ENCODE data around the gene HPSE2. TPM values are rescaled to one million over a fixed set of nuclear protein-coding genes. Genes with fewer than 3 reads are reported as not detected.

Gene HPSE2
- total and polyA plus RNA-seq, 2 of the 8 experiments (the other 6 are each of a cell fraction or from before 2014, with no cell fraction given), result 0.41 to 0.58 TPM

DNA sequence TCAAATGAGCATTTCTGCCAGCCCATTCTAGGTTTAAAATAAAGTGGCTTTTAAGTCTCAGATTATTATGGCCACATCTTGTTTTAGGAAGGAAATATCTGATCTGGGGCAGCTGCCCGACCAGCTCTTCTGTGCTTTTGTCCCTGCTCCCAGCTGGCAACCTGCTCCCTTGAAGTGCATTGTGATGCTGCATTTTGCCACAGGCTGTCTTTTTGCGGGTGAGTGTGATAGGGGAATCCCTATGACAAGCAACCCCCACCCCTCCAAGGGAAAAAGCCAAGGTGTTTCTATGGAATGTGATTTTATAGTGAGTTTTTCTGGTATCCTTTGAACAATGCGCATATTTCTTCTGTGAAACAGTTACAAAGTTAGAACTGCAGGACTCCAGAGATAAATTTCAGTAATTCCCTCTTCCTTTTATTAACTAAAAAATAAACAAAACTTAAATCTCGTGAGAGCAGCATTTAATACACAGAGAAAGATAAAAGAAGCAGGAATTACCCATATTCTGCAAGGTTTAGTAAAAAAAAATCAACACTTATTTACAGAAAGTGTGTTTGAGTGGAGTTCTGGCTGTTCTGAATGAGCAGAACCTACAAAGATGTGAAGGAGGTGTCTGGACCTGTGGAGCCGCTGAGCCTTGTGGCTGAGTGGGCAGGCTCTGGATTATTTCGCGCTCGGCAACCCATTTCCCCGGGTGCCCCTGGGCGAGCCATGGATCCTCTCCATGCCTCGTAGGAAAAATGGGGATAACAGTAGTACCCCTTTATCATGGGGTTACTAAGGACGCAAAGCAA lies 778.8 kb downstream of the HPSE2 start:
- H3K4me2 ChIP-seq (ENCODE audit: insufficient read depth in 1 of 2, low read depth in 2 of 2, low read length in 2 of 2), result no peak overlapping the region; a peak in 1 of 4 replicates

More for the DNA sequence above, 778.8 kb downstream of the HPSE2 start:
- Histone ChIP-seq H2BK120ac (replicated peaks; ENCODE audit: low read depth, low read length) (no peak overlapping the region), H3K9ac (replicated peaks in 1 of 4; ENCODE audit: extremely low read depth in 1 of 4, low read depth in 3 of 4, low read length in 3 of 4) (no peak overlapping the region), H2BK15ac (ENCODE audit: low read length) (no peak overlapping the region), H3K4ac (replicated peaks; ENCODE audit: insufficient read length, low read depth, low read length) (no peak overlapping the region), H4K91ac (replicated peaks; ENCODE audit: insufficient read length, low read length) (peak overlapping the region; percentile 10), H2BK20ac (ENCODE audit: low read length) (no peak overlapping the region), H3K27ac (ENCODE audit: low read depth, low read length) (no peak overlapping the region), H3K23ac (ENCODE audit: insufficient read length) (no peak overlapping the region), H3K56ac (replicated peaks; ENCODE audit: insufficient read length, low read depth, low read length) (no peak overlapping the region), H3K4me1 (replicated peaks in 1 of 4; ENCODE audit: control insufficient read depth in 3 of 4, insufficient read depth in 4 of 4, low read length in 3 of 4) (peaks cover 5 to 14% (median 11%) of the 10 kb centered on the region in 4 experiments), H2BK12ac (ENCODE audit: low read depth, low read length) (no peak overlapping the region), H3K23me2 (ENCODE audit: low read depth, low read length) (no peaks in the 10 kb centered on the region), H2BK5ac (ENCODE audit: low read depth, low read length) (no peak overlapping the region), H3K4me3 (ENCODE audit: extremely low read depth in 1 of 4, insufficient read depth in 2 of 4, low read depth in 3 of 4, low read length in 4 of 4) (no peak overlapping the region), H4K8ac (ENCODE audit: extremely low read depth, insufficient read depth, low read length) (no peak overlapping the region), H3K36me3 (ENCODE audit: control insufficient read depth in 2 of 4, insufficient read depth in 4 of 4, low read length in 3 of 4) (no peaks in the 10 kb centered on the region), H3K9me3 (ENCODE audit: insufficient read depth in 2 of 2, low read depth in 1 of 2, low read length in 1 of 2) (no peaks in the 10 kb centered on the region), H4K5ac (ENCODE audit: insufficient read length, low read depth, low read length) (peak overlapping the region; percentile 57), H4K20me1 (replicated peaks in 1 of 2; ENCODE audit: control insufficient read depth in 1 of 2, insufficient read depth in 2 of 2, low read length in 2 of 2) (no peaks in the 10 kb centered on the region), H3K14ac (ENCODE audit: insufficient read length) (no peak overlapping the region), H3K79me2 (ENCODE audit: control insufficient read depth in 1 of 2, insufficient read depth in 2 of 2, low read length in 2 of 2) (no peaks in the 10 kb centered on the region), H2AFZ (ENCODE audit: low read length) (no peak overlapping the region), H3K27me3 (replicated peaks in 1 of 4; ENCODE audit: control insufficient read depth in 3 of 4, extremely low read depth in 1 of 4, insufficient read depth in 3 of 4, low read length in 3 of 4) (no peaks in the 10 kb centered on the region), H3K79me1 (ENCODE audit: low read depth, low read length) (no peaks in the 10 kb centered on the region), H2AK5ac (ENCODE audit: low read depth, low read length) (no peak overlapping the region), H3K18ac (ENCODE audit: extremely low read depth, low read length) (no peak overlapping the region; the same call in 1 of the 2 replicates)
- TF ChIP-seq RBBP5 (IDR thresholded peaks at IDR 0.05; ENCODE audit: borderline replicate concordance, low read depth, low read length) (no peak), SIX5 (IDR thresholded peaks at IDR 0.05; ENCODE audit: low read depth, low read length) (no peak), TAF1 (IDR thresholded peaks at IDR 0.05; ENCODE audit: low read depth, low read length) (no peak), MAFK (IDR thresholded peaks at IDR 0.05; ENCODE audit: low read depth, low read length) (no peak), TAF7 (optimal IDR thresholded peaks at IDR 0.05; ENCODE audit: borderline replicate concordance, low read depth, low read length) (no peak)
- FAIRE-seq (no peak), DNase-seq (ENCODE audit: low read depth in 1 of 2, low spot score in 2 of 2) (no peak)
- WGBS, 2 experiments (ENCODE audit: extremely low coverage in 1 of 2, insufficient coverage in 1 of 2, insufficient read length in 1 of 2, insufficient replicate concordance in 2 of 2, low coverage in 1 of 2, low lambda C conversion rate in 2 of 2, missing lambda C conversion rate in 1 of 2), result 68% methylated on average over 12 of the region's 12 CpGs; no CpG with 5 or more reads in 1 of the 2 experiments
- CTCF ChIA-PET (ENCODE audit: partially characterized antibody), result interaction anchor here (1.1 to 1.7 kb wide), 5 partner anchors 8 to 790 kb away, joined by 3 to 7 read pairs (median 4); no protein-coding TSS in a partner anchor
- POLR2A ChIA-PET (ENCODE audit: partially characterized antibody), result interaction anchor here (0.8 to 1.1 kb wide), 2 partner anchors 10 to 13 kb away, joined by 3 to 6 read pairs; partner anchors contain the start of gene HPS1

Data from H1 (cell line).